Putamen (tissue), 1 donor: ENCODE results near the gene FAM110D.

Experiments
- DNase-seq: peaks from one replicate; pipeline ENCODE4 v3.0.0-alpha.2; 2016; ENCODE audit warnings: low spot score

FAM110D gene

GRCh38 chr1:26163684-26164035 lies 4.8 kb downstream of the FAM110D start:
- DNase-seq, result no peak

GRCh38 chr1:26164036-26164860 lies 5.4 kb downstream of the FAM110D start:
- DNase-seq, result no peak

GRCh38 chr1:26164861-26165842 lies 6.3 kb downstream of the FAM110D start:
- no peak for DNase-seq

- DNase-seq, result no peak
Observed at GRCh38 chr1:26166719-26167281, 7.9 kb downstream of the FAM110D start.

GRCh38 chr1:26168410-26169197 lies 9.7 kb downstream of the FAM110D start, which contains the start of gene C1orf232:
Gene C1orf232, minus strand, starts transcription at chr1:26168963. Its CDS starts 464 bp downstream, at chr1:26168499.
- no peak for DNase-seq

GRCh38 chr1:26169198-26169554 lies 10.3 kb downstream of the FAM110D start:
- no peak for DNase-seq

- DNase-seq, result peak; percentile 90
Observed at GRCh38 chr1:26169669-26170471, 11.0 kb downstream of the FAM110D start, which contains the start of gene ZNF593. Gene ZNF593, plus strand, starts transcription at chr1:26169908. Its CDS starts 76 bp downstream, at chr1:26169984.

- DNase-seq, result no peak
Observed at GRCh38 chr1:26170472-26170821, 11.6 kb downstream of the FAM110D start.

GRCh38 chr1:26171084-26172072 lies 12.5 kb downstream of the FAM110D start, which contains the start of gene ZNF593OS:
Gene ZNF593OS, minus strand, starts transcription at chr1:26171832. Its CDS starts 171 bp downstream, at chr1:26171661.
- DNase-seq, result no peak

GRCh38 chr1:26175346-26175745 lies 16.5 kb downstream of the FAM110D start:
- no peak for DNase-seq

- no peak for DNase-seq
Observed at GRCh38 chr1:26177182-26177684, 18.4 kb downstream of the FAM110D start, which contains the start of gene CNKSR1. Gene CNKSR1, plus strand, starts transcription at chr1:26177491. Its CDS starts 57 bp downstream, at chr1:26177548.

GRCh38 chr1:26180010-26180506 lies 21.2 kb downstream of the FAM110D start:
- DNase-seq, result no peak

- DNase-seq, result no peak
Observed at GRCh38 chr1:26181586-26182382, 22.9 kb downstream of the FAM110D start.

GRCh38 chr1:26182383-26182696 lies 23.5 kb downstream of the FAM110D start:
- DNase-seq, result no peak

- DNase-seq, result no peak
Observed at GRCh38 chr1:26184086-26184485, 25.2 kb downstream of the FAM110D start.

GRCh38 chr1:26184883-26185282 lies 26.0 kb downstream of the FAM110D start:
- no peak for DNase-seq

GRCh38 chr1:26187882-26188281 lies 29.0 kb downstream of the FAM110D start:
- no peak for DNase-seq

GRCh38 chr1:26188477-26188876 lies 29.6 kb downstream of the FAM110D start:
- no peak for DNase-seq
